HG03175 (cell line): Measurements from ENCODE around the gene NXPE1.

ENCODE experiments used
- ATAC-seq: cut with Tn5 transposase; IDR thresholded peaks from one replicate; pipeline ENCODE4 v1.9.1; 2021; ENCODE audit warnings: mild to moderate bottlenecking, moderate library complexity; ENCODE audit not compliant: unreplicated experiment

NXPE1 gene

DNA sequence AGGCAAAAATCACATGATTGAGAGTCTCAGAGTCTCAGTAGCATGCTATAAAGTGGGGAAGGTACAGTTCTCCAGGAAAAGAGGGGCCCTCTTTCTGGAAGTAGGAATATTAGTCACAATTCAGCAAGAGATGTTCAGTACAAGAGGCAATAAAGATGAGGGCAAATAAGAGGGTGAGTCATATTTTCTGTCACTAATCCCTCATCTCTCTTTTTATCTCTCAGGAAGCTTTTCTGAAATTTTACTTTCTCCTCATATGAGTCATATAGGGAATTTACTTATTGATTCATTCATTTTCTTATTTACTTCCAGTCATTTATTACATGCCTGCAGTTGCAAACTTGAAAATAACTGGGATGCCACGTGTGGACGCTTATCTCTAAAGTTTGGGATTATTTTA, 3.4 kb upstream of the NXPE1 start:
- no peak for ATAC-seq

DNA sequence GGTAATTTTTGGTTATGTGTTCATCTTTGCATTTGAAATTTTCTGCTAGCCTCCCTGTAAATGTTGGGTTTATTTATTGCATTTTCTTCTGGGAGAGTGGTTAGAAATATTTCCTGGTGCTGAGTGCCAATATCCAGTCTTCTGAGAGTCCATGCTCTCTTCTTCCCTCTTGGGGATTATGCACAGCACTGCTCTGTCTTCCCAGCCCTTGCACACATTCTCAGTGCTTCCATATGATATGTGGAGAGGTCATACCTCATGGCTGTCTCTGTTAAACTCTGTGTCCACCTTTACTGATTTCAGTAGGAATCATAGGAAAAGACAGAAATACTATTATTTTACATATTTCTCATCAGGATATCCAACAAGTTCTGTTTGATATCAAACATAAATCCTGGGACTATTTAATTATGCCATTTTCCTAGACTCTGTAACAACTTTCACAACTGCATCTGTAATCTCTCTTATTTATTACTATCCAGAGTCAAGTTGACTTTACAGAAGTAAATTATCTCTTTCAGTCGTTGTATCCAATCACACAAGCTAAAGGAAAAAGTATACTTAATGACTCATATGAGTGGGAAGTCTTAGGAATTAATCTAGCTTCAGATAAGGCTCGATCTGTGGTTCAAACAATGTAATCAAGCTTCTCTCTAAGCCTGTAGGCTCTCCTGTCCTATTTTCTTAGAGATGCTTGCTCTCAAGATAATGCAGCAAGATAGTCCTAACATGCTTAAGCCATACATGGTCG, 2.7 kb upstream of the NXPE1 start:
- no peak for ATAC-seq

DNA sequence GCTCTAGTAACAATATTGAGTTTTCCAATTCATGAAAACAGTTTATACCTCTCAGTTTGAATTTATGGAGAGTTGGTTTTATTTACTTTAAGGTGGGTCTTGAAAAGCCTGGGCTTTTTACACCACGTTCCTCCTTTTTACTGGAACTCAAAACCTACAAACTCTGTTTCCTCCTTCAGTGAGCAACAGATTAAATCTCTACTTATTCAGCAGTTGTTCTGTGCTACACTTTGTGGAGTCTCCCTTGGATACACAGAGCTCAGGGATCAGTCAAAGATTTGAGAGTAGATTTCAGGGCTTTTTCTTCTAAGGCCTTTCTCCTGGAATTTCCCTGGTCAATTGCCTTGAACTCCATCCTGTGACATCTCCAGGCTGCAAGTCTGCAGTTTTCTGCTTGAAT, 3.5 kb downstream of the NXPE1 start:
- ATAC-seq = no peak

DNA sequence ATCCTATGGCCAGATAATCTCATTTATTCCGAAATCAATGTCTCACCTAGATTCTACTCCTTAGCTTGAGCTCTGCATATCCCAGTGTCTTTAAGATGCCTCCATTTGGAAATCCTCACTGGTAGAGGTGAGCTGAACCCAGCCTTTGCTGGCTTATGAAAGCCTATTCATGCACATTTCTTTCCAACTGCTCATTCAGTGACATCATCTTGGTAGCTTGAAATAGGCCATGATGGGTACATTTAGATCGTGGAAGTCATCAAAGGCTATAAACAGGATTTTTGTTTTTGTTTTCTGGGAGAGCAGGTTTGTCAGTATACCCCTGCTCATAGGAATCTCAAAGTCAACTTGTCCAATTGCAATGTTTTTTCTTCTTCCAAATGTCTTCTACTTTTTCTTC, 6.0 kb downstream of the NXPE1 start:
- no peak for ATAC-seq

DNA sequence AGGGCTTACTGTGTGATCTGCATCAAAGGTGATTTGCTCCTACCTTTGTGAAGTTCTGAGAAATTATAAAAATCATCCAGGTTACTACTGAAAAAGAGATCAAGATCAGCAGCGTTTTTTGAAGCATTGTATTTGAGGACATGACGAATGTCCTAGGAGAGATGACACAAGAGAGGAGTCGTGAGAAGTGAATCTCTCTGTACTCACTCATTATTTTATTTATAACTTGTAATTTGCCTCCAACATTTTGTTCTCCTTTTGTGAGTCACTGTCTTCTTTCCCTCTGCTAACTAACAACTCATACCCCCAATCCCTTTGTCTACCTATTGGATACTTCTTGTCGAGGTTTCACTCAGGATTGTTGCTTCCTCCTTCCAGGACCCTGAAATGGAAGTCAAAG, 8.6 kb downstream of the NXPE1 start:
- no peak for ATAC-seq

DNA sequence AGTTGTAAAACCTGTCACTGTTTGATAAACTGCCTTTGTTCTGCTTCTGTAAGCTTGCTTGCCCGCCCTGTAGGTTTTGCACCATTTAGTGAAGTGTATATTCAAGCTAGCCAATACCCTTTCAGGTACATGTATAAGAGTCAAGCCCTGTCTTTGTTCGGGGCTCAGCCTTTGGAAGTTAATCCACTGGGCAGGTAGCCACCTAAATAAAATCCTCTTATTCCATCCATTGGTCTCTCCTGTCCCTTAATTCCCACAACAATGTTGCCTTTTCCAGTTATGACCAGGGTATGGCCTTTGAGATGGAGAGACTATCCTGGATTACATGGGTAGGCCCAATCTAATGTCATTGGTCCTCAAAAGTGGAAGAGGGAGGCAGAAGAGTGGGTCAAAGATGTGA, 34.0 kb downstream of the NXPE1 start:
- ATAC-seq = no peak

DNA sequence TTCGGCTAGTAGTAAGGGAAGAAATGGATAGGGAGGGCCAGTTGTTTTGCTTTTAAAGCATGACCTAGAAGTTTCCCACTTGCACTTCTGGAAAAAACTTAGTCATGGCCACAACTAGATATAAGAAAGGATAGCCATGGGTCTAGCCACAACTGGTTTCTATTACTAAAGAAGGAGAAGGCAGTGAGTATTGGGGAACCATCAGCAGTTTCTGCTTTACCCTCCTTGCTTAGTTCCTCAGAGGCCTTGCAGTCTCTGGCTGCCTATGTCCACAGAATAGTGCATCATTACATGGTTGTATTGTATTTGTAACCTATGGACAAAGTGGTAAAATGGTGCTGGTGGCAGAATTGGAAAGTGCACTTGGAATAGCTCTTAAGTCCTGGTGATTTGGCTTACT, 35.6 kb downstream of the NXPE1 start:
- no peak for ATAC-seq

DNA sequence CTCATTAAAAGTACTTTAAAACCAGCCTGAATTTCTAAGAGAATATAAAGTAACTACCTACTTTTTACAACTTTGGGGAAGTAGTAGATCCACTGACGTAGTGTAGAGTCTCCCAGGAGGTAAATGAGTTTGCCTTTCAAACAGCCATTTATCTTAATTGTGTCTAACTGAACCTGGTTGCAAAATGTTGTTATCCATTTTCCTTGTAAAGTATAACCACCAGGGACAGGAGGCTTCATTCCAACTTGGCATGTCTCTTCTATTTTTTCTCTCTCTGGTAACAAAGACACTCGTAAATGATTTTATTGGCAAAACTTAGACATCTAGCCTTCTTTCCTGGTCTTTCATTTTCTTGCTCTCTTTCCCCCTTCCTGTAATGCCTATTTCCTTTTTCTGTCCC, 36.9 kb downstream of the NXPE1 start:
- no peak for ATAC-seq

DNA sequence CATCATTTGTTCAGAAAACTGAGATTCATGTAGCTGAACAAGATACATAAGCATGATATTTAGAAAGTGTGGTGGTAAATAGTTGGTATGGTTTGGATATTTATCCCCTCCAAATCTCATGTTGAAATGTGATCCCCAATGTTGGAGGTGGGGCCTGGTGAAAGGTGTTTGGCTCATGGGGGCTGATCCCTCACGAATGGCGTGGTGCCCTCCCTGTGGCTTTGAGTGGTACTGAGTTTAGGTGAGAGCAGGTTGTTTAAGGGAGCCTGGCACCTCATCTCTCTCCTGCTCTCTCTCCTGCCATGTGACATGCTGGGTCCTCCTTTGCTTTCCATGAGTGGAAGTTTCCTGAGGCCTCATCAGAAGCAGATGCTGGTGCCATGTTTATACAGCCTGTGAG, 48.1 kb downstream of the NXPE1 start:
- no peak for ATAC-seq

DNA sequence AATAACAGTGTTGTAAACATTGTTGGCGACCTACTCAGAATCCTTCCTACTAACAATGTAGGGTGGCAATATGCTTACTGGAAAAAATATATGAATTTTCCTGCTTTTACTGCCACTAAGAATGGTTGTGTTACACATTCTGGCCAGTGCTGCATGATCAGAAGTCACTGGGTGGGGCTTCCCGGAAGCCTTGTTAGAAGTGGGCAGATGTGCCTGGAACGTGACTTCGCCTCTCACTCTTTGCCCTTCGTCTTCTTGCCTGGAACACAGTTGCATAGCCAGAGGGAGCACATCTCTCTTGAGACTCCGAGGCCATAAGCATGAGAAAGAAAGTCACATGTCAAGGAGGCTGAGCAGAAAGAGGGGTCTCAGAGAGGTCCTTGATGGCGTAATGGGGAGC, 48.6 kb downstream of the NXPE1 start:
- ATAC-seq = no peak

DNA sequence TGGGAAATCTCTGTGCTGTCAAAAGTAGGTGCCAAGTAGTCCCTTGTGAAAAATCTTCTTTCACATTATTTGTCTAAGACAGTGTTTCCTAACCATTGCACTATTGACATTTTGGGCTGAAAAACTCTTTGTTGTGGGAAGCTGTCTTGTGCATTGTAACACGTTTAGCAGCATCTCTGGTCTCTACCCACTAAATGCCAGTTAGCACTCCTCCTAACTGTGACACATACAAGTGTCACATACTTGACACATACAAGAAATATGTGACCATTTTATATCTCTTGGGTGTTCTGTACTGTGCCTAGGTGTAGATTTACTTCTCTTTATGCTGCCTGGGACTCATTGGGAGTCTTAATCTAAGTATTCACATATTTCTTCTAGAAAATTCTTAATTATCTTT, 57.8 kb downstream of the NXPE1 start:
- no peak for ATAC-seq

DNA sequence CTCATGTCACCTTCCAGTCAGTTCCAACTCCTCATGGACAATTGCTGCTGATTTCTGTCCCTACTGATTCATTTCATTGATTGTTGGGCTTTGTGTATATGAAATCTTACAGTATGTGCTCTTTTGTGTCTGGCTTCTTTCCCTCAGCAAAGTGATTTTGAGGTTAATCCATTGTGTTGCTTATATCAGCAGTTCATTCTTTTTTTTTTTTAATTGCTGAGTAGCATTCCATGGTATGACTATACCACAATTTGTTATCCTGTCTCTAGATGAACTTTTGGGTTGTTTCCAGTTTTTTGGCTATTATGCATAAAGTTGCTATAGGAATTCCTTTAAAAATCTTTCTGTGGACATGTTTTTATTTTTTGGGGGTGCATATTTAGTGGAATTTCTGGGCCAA, 59.9 kb downstream of the NXPE1 start:
- no peak for ATAC-seq

DNA sequence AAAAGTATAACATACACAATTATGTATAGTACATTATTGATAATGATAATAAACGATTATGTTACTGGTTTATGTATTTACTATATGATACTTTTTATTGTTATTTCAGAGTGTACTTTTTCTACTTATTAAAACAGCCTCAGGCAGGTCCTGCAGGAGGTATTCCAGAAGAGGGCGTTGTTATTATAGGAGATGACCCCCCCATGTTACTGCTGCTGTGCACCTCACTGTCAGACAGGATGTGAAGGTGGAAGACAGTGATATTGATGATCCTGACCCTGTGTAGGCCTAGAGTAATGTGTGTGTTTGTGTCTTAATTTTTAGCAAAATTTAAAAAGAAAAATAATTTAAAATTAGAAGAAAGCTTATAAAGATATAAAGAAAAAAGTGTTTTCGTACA, 62.8 kb downstream of the NXPE1 start:
- no peak for ATAC-seq

DNA sequence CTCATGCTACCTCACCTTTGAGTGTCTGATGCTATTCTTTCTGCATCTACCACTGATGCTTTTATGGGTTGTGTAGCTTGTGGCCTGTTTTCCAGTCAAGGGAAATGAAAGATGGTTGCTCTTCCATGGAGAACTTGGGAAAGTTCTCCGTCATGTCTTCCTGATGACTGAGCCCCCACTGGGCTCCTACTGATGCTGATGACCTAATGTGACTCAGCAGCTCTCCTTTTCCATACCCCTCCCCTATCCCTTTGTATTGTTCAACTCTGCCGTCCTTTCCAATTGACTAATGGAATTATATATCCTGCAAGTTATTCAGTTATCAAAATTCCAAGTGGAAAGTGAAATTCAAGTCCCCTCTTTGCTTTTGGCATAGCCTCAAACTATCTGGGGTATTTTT, 75.8 kb downstream of the NXPE1 start:
- ATAC-seq = no peak

DNA sequence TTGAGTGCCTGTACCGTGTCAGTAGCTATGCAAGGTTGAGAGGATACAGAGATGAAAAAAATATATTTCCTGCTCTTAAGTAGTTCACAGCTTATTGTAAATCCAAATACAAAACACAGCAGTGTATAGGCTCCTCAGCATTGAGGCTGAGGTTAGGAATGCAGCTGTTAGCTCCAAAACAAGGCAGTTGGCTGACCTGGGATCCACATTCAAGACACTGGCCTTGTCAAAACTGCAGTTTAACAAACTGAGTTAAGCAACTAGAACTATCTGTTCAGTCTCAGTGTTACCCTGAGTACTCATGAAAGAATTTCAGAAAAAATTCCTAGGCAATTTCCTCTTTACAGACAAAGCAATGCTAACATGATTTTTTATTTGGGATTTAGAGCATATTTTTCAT, 77.6 kb downstream of the NXPE1 start:
- ATAC-seq = no peak

DNA sequence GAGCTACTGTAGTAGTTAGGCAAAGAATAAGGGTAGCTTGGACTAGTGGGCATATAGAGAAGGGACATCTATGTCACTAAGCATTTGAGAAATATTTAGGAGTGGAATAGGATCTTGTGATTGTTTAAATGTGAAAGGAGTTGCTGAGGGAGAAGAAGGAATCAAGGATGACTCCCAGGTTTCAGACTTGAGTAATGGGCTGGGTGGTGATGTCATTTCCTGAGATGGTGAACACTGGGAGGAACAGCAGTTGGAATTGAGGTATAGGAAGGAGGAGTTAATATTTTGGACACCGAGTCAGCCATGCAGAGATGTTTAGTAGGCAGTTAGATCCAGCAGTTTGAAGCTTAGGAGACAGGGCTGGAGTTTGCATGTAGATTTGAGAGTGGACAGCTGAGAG, 80.3 kb downstream of the NXPE1 start:
- no peak for ATAC-seq

DNA sequence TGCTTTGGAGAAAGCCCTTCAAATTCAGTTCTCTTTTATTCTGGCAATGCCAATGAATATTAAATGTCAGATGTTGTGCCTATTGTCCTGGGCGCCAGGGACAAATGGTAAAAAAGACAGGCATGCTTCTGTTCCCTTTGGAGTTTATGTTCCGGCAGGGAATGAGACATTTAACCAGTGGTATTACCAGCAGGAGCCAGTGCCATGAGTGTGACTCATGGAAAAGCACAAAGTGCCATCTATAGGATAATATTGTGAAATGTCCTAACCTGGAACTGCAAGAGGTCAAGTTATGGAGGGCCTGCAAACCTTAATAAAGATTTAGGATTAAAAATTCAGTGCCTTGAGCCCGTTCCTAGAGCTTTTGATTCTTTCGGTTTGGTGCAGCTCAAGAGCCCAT, 80.9 kb downstream of the NXPE1 start:
- no peak for ATAC-seq

DNA sequence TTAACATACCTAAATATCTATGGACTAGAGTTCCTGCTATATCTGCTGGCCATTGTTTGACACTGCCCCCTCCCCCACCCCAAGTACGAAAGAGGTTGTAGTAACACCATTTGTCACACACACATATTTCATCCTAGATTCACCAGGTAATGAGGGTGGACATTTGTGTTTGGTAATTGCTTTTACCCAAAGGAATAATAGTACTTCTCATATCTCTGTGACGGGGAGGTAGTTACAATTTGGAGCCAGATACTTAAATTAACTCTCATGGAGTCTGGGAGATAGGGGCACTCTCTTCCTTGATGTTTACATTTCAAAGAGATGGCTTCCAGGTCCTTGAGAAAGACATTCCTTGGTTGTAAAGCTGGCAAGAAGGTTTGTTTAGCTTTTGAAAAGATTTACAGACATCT, 81.7 kb downstream of the NXPE1 start:
- ATAC-seq = no peak

DNA sequence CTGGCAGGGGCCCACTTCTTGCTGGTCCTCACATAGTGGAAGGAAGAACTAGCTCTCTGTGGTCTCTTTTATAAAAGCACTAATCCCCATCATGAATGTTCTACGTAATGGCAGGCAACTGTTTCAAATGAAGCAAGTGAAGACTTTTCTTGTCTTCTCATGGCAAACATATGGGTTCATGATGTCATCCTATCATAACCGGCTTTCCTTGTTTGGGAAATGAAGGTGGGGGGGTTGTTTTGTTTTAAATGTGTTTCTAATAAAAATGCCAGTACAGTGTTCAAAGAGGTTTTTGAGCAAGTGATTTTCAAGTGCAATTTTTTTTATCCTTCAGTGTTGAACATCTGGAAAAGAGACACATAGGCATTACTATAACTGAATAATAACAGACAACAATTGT, 87.0 kb downstream of the NXPE1 start:
- no peak for ATAC-seq
